Ramos (cell line): ENCODE measurements around the gene NCOR2.
"Not testable (repeated sequence)": the region's sequence is repeated elsewhere in the genome, so short reads cannot be mapped to it uniquely, and the experiment has no call there.

Experiments used
- in situ Hi-C: fragments of 300-500 bp; cut with MboI; formaldehyde crosslinking; loops from one replicate; pipeline ENCODE4 v1.14.3; 2022; ENCODE audit warnings: low sequenced_read_pairs; ENCODE audit not compliant: unreplicated experiment

NCOR2 gene

GRCh38 chr12:124603100-124603541 is 35.7 kb upstream of the NCOR2 start:
- in situ Hi-C loops: no loop called here

GRCh38 chr12:124601706-124602105 is 34.3 kb upstream of the NCOR2 start:
- in situ Hi-C loops: no loop called here

GRCh38 chr12:124599074-124599999 is 31.9 kb upstream of the NCOR2 start:
- in situ Hi-C loops: no loop called here

GRCh38 chr12:124597041-124597440 is 29.6 kb upstream of the NCOR2 start:
- in situ Hi-C loops: no loop called here

GRCh38 chr12:124595444-124595843 is 28.0 kb upstream of the NCOR2 start:
- in situ Hi-C loops: no loop called here

- in situ Hi-C loops: no loop called here
Observed at GRCh38 chr12:124594851-124595250, 27.4 kb upstream of the NCOR2 start.

GRCh38 chr12:124593851-124594401 is 26.5 kb upstream of the NCOR2 start:
- in situ Hi-C loops: no loop called here

GRCh38 chr12:124593176-124593575 is 25.8 kb upstream of the NCOR2 start:
- in situ Hi-C loops: no loop called here

- in situ Hi-C loops: no loop called here
Observed at GRCh38 chr12:124592481-124593160, 25.2 kb upstream of the NCOR2 start.

GRCh38 chr12:124592050-124592449 is 24.6 kb upstream of the NCOR2 start:
- in situ Hi-C loops: no loop called here

GRCh38 chr12:124590447-124590846 is 23.0 kb upstream of the NCOR2 start:
- in situ Hi-C loops: no loop called here

- in situ Hi-C loops: no loop called here
Observed at GRCh38 chr12:124588751-124589267, 21.4 kb upstream of the NCOR2 start.

GRCh38 chr12:124588018-124588634 is 20.7 kb upstream of the NCOR2 start:
- in situ Hi-C loops: no loop called here

GRCh38 chr12:124586756-124587155 is 19.3 kb upstream of the NCOR2 start:
- in situ Hi-C loops: no loop called here

- in situ Hi-C loops: not testable (repeated sequence)
Observed at GRCh38 chr12:124584494-124584893, 17.1 kb upstream of the NCOR2 start.

GRCh38 chr12:124583854-124584253 is 16.4 kb upstream of the NCOR2 start:
- in situ Hi-C loops: no loop called here

GRCh38 chr12:124582108-124582424 is 14.7 kb upstream of the NCOR2 start:
- in situ Hi-C loops: no loop called here

- in situ Hi-C loops: no loop called here
Observed at GRCh38 chr12:124581307-124582107, 14.1 kb upstream of the NCOR2 start.

GRCh38 chr12:124579921-124580517 is 12.6 kb upstream of the NCOR2 start:
- in situ Hi-C loops: no loop called here
